ENCODE results near the gene ZNF276.

- no peak for TF ChIP-seq CTCF (IDR thresholded peaks at IDR 0.05; ENCODE audit: low read depth, low read length)
- no peak for TF ChIP-seq EZH2phosphoT487 (IDR thresholded peaks at IDR 0.05; ENCODE audit: low read depth)
Observed at GRCh38 chr16:89764711-89765201, 43.4 kb downstream of the ZNF276 start.

Data from OCI-LY3 (cell line).